A549 treated with AZD2906 at 1 μM for 4 hours (cell line): ENCODE measurements around the gene CLPSL2. TPM values are rescaled to one million over a fixed set of nuclear protein-coding genes. Genes with fewer than 3 reads are reported as not detected.

ENCODE experiments used
- total RNA-seq: library from RNA; stranded (reverse); fragments of 200-300 nt; extraction: Qiagen RNA extraction; gene quantifications from 5 replicates; pipeline ENCODE4 v1.2.3, GENCODE V29; 2022

The CLPSL2 gene
- total RNA-seq, result 0.53 to 2.0 TPM (median 1.00 TPM) in 5 replicates

GRCh38 chr6:35776364-35777215 is at the start of gene CLPSL2:
Gene CLPSL2, plus strand, starts transcription at chr6:35776598. Its CDS starts 21 bp downstream, at chr6:35776619.

GRCh38 chr6:35736982-35737412 is 39.4 kb upstream of the CLPSL2 start, which contains the start of gene ARMC12:
Gene ARMC12, plus strand, starts transcription at chr6:35737032. Its CDS starts 77 bp downstream, at chr6:35737109.

GRCh38 chr6:35780719-35781118 is 4.3 kb downstream of the CLPSL2 start, which contains the start of gene CLPSL1:
Gene CLPSL1, plus strand, starts transcription at chr6:35781019. Its CDS starts 92 bp downstream, at chr6:35781111.

GRCh38 chr6:35804996-35805736 is 28.8 kb downstream of the CLPSL2 start, which contains the start of gene LHFPL5:
Gene LHFPL5, plus strand, starts transcription at chr6:35805352. Its CDS starts 319 bp downstream, at chr6:35805671.

Other genes with a start within 250 kb of the CLPSL2 start
- gene FKBP5, start 87.7 kb upstream of the CLPSL2 start, total RNA-seq, result 137 to 191 TPM (median 163 TPM) in 5 replicates
- gene ARMC12, start 39.6 kb upstream of the CLPSL2 start, total RNA-seq, result 0.55 to 1.3 TPM (median 0.88 TPM) in 5 replicates
- not detected in 5 replicates for gene CLPSL1, start 4.4 kb downstream of the CLPSL2 start, total RNA-seq
- not detected in 5 replicates for gene CLPS, start 20.7 kb downstream of the CLPSL2 start, total RNA-seq
- 0.15 to 0.23 TPM (median 0.21 TPM) in 4 of 5 replicates, not detected in the other for gene LHFPL5, start 28.8 kb downstream of the CLPSL2 start, total RNA-seq
- 24.9 to 55.6 TPM (median 29.7 TPM) in 5 replicates for gene SRPK1, start 144.5 kb downstream of the CLPSL2 start, total RNA-seq
- gene SLC26A8, start 248.0 kb downstream of the CLPSL2 start, total RNA-seq, result 0.02 to 0.07 TPM in 2 of 5 replicates, not detected in the others